ENCODE measurements around the gene MYLK4.

Gene MYLK4

DNA sequence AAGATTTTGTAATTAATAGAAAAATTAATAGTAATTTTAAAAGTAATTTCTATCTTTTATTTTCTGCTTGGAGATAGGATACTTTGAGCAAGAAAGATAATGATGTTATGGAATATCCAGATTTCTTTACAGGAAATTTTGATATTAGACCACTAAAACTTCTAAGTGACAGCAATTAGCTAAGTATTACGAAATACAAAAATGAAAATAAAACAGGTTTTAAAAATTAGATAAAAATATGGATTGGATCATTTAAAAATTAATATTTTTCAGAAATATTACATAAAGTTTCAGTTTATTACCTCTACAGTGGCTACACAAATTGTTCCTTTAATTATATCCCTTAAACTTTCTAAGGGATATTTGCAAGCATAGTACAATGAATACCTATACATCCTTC is 4.2 kb upstream of the MYLK4 start:
- DNase-seq = no peak

DNA sequence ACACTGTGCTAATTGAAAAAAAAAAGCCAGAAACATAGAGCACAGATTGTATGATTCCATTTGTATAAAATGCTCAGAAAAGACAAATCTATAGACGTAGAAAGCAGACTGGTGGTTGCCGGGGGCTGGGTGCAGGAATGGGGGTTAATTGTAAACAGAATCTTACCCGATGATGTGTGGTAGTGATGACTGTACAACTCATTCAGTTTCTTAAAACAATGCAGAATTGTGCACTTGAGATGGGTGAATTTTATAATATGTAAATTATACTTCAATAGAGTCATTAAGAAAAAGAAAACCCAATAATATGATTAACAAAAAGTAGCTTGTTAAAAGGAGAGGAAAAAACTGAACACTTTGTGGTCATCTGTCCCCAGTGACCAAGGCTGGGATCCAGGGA is 3.7 kb upstream of the MYLK4 start:
- no peak for DNase-seq

DNA sequence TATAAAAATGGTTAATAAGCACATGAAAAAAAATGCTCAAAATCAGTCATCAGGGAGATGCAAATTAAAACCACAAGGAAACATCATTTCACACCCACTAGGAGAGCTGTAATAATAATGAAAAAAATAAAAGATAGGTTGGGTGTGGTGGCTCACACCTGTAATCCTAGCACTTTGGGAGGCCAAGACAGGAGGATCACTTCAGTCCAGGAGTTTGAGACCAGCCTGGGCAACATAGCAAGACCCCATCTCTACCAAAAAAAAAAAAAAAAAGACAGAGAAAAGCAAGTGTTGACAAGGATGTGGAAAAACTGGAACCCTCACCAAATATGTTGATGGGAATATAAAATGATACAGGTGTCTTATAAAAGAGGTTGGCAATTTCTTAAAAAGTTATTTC is 3.0 kb upstream of the MYLK4 start:
- DNase-seq = no peak

DNA sequence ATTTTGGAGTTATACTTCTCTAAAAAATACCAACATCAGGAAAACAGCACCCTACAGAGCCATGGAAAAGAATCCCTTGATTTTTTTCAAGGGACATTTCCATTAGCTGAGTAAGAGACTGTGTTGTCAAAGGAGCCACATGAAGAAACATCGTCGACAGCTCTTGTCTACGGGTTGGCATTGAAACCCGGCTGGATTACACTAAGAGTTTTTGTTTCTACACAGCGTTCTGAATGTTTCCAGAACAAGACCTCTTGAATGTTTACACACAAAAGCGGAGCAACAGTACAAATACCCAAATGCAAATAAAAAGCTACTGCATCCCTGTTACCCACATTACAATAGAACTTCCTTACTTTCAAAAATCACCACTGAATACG is 2.4 kb upstream of the MYLK4 start:
- DNase-seq = no peak

DNA sequence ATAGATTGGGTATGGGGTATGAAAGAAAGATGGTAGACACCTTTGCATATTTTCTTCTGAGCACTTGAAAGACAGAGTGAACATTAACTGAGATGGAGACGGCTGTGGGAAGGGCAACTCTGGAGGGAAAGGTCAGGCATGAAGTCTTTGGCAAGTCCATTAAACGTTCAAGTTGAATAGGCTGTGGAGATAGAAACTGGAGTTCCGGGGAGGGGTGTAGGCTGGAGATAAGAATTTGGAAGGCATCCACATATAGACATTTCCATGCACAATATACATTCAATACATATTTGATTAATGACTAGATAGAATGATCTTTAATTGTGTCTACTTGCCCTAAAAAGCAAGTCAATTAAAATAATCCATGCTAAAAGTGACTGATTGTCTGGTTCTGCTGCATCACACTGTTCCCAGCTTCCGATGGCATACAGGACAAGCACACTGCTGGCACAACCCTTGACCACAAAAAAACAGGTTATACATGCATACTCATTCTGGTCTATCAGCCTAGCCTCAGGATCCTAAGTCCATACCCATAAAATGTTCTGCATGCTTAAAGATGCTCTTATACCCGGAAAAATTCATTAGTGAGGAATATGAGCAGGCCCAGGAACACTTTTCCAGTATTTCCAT is 1.9 kb upstream of the MYLK4 start:
- no peak for DNase-seq

DNA sequence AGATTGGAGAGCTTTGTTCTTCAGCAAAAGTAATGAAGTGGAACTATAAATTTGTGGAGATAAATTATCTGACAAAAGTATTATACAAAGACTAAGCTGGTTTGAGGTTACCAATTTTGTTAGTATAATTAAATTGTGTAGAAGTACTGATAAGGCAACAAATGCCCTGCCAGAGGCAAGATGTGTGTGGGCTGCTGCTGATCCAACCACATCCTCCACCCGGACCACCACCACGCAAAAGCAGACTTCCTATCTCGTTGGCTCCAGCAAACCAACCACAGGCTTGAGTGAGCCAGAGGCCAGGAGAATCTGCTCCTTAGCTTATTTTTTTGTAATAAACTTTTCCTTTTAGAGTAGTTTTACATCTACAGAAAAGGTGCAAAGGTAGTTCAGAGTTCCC is 1.1 kb upstream of the MYLK4 start:
- no peak for DNase-seq

DNA sequence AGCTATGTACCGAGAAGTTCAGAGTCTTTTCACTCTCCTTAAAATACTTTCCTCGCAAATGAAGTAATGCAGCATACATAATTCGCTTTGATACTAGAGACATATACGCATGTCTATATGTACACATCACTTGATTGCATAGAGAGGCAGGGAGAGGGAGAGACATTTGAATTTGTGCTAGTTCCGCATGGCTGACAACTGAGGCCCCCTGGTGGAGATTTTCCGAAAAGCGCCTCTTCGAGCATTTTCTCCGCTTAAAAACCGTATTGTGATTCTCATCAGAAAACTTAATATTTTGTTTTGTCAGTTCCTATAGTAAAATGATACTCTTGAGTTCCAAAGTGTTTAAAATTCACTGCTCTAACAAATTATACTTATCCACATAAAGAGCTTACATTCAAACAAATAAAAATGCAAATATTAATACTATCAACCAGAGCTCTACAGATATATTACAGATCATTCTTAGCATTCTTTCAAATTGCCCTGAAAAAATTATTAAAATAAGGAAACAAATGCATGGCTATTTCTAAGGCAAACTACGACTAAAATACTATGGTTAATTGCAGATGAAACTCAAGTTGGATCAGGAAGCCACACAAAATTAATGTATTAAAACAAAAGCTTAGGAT is 637 bp downstream of the MYLK4 start:
- DNase-seq = no peak

DNA sequence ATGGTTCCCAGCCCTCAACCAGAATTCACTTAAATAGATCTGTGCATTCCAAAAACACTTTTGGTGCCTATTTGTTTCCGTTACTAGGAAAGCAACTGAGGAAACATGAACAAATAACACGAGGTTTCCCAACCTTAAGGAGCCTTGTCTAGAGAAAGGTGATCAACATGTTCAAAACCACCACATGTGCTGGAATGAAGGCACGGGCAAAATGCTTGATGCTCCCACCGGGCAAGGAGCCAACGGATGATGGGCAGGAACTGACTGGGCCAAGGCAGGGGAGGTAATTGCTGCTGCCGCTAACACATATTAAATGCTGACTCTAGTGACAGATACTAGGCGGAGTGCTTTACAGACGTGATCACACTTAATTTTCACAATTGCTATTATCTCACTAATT is 2.5 kb downstream of the MYLK4 start:
- no peak for DNase-seq

DNA sequence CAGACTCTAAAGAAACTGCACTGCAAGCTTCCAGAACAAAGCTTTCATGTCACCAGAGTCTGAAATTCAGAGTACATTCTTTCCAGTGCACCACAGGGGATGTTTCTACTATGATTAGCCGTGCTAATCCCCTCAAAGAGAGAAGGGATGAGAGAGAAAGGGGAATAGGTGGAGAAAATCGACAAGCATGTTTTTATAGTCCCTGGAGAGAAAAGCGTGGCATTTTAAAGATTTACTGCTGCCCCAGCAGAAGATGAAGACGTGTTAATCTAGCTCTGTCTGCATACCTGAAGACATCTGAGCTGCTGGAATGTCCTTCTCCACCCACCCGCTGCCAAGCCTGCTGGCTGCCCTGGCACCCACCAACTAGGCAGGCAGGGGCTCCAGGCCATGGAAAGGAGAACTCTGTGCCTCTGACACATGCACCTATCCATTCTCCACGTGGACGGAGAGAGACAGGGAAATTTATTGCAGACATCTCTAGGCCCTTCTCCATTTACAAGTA is 4.1 kb downstream of the MYLK4 start:
- DNase-seq = no peak

DNA sequence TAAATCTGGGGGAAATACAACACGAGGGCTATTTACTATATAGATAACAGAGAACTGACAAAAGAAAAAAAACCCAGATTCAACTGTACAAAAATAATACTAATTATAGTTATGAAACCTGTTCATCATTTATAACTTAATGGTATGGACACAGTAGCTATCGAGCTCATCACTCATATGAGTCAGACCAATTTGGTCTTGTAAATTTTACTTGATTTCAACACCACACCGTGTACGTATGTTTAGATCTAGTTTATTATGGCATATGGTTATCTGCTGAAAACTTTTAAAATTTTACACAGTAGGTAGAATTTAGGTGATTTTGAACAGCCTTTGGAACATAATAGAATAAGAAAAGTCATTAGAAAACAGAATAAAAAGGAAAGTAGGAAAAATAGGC is 5.5 kb downstream of the MYLK4 start:
- no peak for DNase-seq

DNA sequence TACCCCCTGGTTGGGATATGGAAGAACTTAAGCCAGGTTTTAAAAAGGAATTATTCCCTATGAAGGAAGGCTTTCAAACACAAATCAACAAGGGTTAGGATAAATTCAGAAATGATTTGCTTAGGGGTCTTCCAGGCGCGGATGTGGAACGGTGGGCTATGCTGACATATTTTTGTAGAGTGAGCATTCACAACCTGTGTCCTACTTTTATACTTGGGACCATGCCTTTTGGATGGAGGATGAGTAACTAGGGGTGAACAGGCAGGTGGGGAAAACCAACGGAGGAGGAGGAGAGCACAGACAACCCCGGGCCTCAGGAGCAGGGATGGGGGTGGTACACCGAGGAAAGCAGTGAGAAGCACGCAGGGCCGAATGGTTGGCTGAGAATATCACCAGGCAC is 5.9 kb downstream of the MYLK4 start:
- DNase-seq = no peak

DNA sequence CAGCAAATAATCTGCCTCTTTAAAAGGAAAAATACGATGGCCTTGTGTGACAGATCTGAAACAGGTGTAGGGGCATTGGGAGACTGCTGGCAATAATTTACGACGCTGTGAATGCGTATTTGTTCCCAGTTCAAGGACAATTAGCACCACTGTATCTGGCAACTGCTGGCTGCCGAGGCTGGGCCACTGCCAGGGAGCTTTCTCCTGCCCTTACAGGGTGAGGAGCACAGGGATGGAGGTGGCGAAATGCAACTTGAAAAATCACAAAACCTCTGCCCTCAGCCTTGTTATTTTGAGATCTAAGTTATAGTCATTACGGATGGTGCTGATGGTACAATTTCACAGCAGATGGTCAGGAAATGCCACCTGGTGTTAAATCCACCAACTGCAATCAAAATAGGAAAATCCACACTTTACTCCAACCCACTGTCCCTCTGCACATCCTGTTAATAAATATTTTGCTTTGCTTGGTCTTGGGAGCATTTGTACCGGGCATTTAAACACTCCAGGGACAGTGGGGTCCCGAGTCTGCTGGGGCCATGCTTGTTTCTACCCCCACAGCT is 6.4 kb downstream of the MYLK4 start:
- no peak for DNase-seq

DNA sequence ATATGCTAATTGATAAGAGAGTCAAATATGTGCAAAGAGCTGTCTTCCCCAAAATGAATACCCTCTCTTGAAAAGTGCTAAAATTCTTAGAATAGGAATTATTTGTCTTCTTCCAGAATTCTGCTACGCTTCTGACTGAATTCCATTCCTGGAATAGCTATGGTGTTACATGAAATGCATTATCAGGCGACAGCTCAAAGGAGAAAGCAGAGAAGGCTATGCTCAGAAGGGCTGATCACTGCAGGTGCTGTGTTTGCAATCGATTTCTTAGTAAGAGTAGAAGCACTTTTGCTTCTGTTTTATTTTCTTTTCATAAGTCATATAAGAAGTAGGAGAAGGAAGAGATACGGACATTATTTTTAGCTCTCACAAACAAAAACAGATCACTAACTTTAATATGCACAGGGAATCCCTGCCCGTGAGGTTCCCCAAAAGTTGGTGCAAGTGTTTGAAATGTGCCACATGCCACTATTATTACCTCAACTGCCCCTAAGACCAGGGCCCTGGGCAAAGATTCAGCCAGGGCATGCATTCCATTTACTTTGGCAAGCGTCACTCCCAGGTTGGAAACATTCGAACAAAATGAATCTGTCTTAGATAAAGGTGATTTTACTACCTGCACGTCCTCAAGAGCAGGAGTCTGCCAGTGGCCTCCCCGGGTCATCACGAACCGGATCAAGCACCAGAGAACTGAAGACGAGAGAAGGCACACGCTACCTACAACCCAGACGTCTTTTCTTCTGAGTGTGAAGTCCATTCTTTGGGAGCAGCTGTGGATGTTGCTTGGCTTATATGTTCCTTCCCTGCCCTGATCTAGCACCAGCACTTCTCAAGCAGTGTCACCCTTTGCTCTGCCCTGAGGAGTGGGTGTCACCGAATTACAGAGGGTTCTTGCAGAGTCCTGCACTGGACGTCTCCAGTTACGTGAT is 7.2 kb downstream of the MYLK4 start:
- no peak for DNase-seq

DNA sequence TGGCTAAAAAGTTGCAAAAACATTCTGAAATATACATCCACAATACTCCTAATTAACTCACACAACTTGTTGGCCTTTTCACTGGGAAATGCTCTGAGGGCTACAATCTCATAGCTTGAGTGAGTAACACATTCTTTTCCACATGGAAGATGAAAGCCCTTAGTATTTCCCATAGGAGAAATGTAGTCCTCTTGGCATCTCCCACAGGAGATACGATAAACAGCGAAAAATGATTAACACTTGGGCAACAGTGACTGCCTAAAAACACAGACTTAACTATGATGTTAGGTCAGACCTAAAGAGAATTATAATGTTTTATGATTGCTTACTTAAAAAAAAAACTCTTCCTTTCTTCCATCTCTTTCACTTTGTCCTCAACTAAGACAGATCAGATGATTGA is 9.0 kb downstream of the MYLK4 start:
- DNase-seq = no peak

DNA sequence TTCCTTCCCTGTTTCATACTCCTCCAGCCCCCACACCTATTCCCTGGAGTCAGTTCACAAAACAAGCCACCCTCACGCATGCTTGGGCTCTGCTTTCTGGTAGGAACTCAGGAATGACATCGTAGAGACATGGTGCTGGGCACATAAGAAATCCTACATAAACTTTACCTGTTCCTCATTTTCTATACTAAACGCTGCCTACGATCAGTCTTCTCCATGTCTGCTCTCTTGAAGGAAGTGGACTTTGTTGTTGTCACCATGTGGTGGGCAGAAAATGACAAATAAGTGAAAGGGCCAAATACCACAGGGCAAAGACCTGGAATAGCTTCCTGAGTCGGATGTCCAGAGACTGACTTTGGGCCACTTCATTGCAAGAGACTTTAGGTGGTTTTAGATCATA is 10.1 kb downstream of the MYLK4 start:
- no peak for DNase-seq

DNA sequence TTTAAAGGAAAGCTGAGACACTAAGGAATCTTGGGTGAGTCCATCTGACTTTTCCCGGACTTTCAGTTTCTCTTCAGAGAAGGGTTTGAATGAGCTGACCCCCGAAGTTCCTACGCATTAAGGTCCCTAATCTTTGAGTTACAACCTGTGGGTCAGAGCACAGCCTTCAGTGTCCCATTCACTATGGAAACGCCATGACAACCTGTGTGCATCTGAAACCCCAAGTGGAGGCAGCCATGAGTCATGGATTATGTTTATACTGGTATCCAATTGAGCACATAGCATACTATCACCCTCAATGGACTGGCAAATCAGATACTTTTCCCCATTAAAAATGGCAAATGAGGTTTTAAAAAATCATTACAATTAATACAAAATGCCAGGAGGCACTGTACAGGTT is 11.4 kb downstream of the MYLK4 start:
- no peak for DNase-seq

DNA sequence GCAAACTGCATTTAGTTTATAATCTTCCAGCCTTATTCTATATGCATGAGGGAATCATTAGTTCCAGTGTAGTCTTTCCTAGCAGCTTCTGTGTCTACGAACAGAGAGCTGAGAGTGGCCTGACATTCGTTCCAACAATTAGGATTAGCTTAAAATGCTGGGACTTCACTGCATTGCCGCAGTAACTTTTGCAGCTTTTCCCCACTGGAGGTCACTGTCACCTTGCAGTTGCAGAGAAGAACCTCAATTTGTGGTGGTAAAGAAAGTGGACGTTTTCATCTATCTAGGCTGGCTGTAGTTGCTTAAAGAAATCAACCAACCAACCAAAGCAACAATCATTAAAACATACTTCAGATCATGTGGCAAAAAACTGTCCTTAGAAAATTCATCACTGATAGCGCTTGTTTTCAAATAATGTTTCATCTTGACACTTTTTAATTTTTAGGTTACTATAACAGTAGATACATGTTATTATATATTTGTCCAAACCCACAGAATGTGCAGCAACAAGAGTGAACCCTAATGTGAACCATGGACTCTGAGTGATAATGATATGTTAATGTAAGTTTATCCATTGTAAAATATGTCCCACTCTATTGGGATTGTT is 12.2 kb downstream of the MYLK4 start:
- DNase-seq = peak; percentile 14

DNA sequence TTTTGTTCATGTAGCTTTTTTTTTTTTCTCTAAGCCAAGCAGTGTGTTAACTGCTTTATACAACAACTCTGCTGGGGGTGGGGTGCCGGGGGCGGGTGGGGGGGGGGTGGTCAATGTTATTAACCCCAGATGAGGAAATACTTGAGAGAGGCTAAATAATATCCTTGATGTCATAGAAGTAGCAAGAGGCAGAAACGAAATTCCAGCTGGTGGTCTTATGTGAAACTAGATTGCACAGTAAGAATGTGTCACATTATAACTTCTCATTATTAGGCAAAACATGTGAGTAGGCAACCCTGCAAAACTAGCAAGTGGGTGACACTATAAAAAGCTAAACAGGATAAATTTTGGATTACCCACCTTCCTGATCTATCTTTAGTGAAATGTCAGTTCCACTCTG is 12.8 kb downstream of the MYLK4 start:
- no peak for DNase-seq

DNA sequence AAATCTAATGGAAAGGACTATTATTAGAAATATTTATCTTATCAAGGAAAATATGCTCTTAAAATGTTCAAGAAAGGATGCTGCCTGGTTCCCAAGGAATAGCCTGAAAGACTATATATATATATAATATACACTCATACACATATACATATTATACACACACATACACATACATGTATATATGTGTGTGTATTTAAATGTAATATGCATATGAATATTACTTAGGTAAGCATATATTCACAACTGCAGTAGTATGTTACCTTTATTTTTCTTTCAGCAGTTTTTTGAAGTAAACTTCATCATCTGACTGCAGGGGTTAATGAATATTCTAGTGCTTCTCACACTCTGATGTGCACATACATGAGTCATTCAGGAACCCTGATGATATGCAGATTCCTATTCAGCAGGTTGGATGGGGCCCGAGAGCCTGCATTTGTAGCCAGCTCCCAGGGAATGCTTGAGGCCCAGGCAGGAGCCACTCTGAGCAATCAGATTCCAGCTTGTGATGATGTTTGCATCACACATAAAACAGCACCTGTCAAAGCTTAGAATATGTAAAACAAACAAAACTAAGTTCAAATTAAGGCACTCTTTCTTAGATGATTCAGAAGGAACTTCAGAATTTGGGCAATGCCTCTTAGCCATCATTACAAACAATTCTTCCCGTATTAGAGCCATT is 16.1 kb downstream of the MYLK4 start:
- no peak for DNase-seq

DNA sequence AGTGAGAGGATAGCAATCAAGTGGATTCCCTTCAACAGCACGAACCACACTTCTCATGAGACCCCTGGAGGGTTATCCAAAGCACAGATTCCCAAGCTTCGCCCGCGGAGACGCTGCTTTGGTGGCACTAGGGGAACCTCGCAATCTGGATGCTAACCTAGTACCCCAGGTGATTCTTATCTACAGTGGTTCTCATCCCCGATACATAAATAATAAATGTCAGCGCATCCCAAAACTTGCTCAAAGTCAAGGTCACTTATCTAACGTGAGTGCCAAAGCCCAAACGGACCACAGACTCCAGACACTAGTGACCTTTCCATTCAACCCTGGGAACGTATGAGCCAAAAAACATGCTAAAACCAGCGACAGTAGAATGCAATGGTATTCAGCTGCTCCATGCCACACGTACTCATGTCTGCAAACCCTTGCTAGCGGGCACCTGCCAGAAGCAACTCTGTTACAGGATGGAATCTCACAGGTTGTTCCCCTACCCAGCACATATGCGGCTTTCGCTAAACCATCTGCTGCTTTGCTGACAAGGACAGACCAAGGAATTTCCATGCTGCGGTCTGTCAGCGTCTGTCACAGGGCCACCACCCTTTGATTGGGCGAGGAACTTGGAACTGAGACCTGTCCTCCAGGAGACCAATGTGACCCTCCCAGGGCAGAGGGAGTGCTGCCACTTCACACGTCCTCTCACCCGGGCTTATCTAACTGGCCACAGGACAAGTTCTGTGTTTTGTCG is 16.8 kb downstream of the MYLK4 start:
- no peak for DNase-seq

DNA sequence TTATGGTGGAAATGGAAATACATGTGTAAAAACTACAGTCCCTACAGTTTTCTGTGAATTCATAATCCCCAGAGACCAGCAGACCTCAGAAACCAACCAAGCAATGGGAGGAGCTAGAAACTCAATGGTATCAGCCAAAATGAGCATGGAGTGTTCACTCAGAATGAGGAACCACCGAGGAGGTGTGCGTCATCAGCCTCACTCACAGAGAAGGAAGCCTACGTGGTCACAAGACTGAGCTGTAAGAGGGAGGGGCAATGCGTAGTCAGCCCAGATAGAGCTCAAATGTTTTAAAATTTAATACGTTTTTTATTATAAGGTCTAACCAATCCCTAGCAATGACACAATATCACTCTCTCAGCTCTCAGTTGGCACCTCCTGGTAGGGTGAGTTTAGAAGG is 17.4 kb downstream of the MYLK4 start:
- no peak for DNase-seq

Data from DMS 273 treated with DMSO at 0.1 percent for 48 hours (cell line).